ENCODE data around the gene KCNJ6. TPM values are rescaled to one million over a fixed set of nuclear protein-coding genes. Genes with fewer than 3 reads are reported as not detected.
"Not testable (repeated sequence)": the region's sequence is repeated elsewhere in the genome, so short reads cannot be mapped to it uniquely, and the experiment has no call there.

Gene KCNJ6
- total RNA-seq, 1 donor from 2014 or later: not detected

GRCh38 chr21:37762606-37763005 is 153.7 kb downstream of the KCNJ6 start:
- H3K9ac ChIP-seq: no peak overlapping the region
- H3K9me3 Mint-ChIP-seq: peaks cover 7% of the 10 kb centered on the region
- H3K36me3 ChIP-seq: no peaks in the 10 kb centered on the region
- peaks cover 2% of the 10 kb centered on the region for H3K27me3 Mint-ChIP-seq (ENCODE audit: insufficient read depth, low read depth)
- no peaks in the 10 kb centered on the region for H3K79me2 ChIP-seq (ENCODE audit: low read depth)
- TF ChIP-seq EZH2 (IDR thresholded peaks at IDR 0.05) (no peak), CTCF (IDR thresholded peaks at IDR 0.05) (no peak), EZH2phosphoT487 (IDR thresholded peaks at IDR 0.05) (no peak)
- no peaks in the 10 kb centered on the region for H3F3A ChIP-seq (ENCODE audit: low read depth)
- H3K27me3 ChIP-seq: no peaks in the 10 kb centered on the region
- H3K9me3 ChIP-seq (ENCODE audit: low read depth): no peaks in the 10 kb centered on the region
- no peak overlapping the region for H2AFZ ChIP-seq (replicated peaks)
- H3K27ac Mint-ChIP-seq: no peak overlapping the region
- no peak overlapping the region for H3K4me2 ChIP-seq
- no peaks in the 10 kb centered on the region for H3K4me1 ChIP-seq
- no peaks in the 10 kb centered on the region for H4K20me1 ChIP-seq (ENCODE audit: low read depth)
- H3K4me3 ChIP-seq: no peak overlapping the region
- no peak overlapping the region for H3K27ac ChIP-seq
- no peaks in the 10 kb centered on the region for H3K4me1 Mint-ChIP-seq
- H3K4me3 Mint-ChIP-seq: no peak overlapping the region
- no peaks in the 10 kb centered on the region for H3K36me3 Mint-ChIP-seq
- peak; percentile 7 for DNase-seq (ENCODE audit: low spot score)

- not testable (repeated sequence) for H3K27me3 ChIP-seq; H3K9me3 ChIP-seq (ENCODE audit: low read depth); H3F3A ChIP-seq (ENCODE audit: low read depth); H3K9ac ChIP-seq; H3K4me2 ChIP-seq; H3K4me1 ChIP-seq; H3K36me3 ChIP-seq; H3K4me3 Mint-ChIP-seq; H2AFZ ChIP-seq (replicated peaks); H3K4me3 ChIP-seq; H4K20me1 ChIP-seq (ENCODE audit: low read depth); H3K27ac ChIP-seq; H3K9me3 Mint-ChIP-seq; H3K36me3 Mint-ChIP-seq; H3K4me1 Mint-ChIP-seq; H3K79me2 ChIP-seq (ENCODE audit: low read depth); H3K27me3 Mint-ChIP-seq (ENCODE audit: insufficient read depth, low read depth); DNase-seq (ENCODE audit: low spot score); H3K27ac Mint-ChIP-seq
Observed at GRCh38 chr21:37761406-37761805, 154.9 kb downstream of the KCNJ6 start.

- Histone ChIP-seq H3K36me3 (no peaks in the 10 kb centered on the region), H3K27ac (no peak overlapping the region), H3K9ac (no peak overlapping the region), H3K4me2 (no peak overlapping the region), H3K4me1 (no peaks in the 10 kb centered on the region), H3K4me3 (no peak overlapping the region), H3F3A (ENCODE audit: low read depth) (no peaks in the 10 kb centered on the region), H3K27me3 (no peaks in the 10 kb centered on the region), H2AFZ (replicated peaks) (no peak overlapping the region), H3K9me3 (ENCODE audit: low read depth) (no peaks in the 10 kb centered on the region), H4K20me1 (ENCODE audit: low read depth) (no peaks in the 10 kb centered on the region), H3K79me2 (ENCODE audit: low read depth) (no peaks in the 10 kb centered on the region)
- Mint-ChIP-seq H3K36me3 (no peaks in the 10 kb centered on the region), H3K27me3 (ENCODE audit: insufficient read depth, low read depth) (peaks cover 2% of the 10 kb centered on the region), H3K9me3 (no peaks in the 10 kb centered on the region), H3K27ac (peak overlapping the region; percentile 64), H3K4me1 (peaks cover 3% of the 10 kb centered on the region), H3K4me3 (no peak overlapping the region)
- no peak for DNase-seq (ENCODE audit: low spot score)
- no peak for TF ChIP-seq EZH2 (IDR thresholded peaks at IDR 0.05)
- TF ChIP-seq EZH2phosphoT487 (IDR thresholded peaks at IDR 0.05): no peak
- TF ChIP-seq CTCF (IDR thresholded peaks at IDR 0.05): no peak
Observed at GRCh38 chr21:37759777-37760176, 156.5 kb downstream of the KCNJ6 start.

GRCh38 chr21:37758982-37759381 is 157.3 kb downstream of the KCNJ6 start:
- Histone ChIP-seq H3K9me3 (ENCODE audit: low read depth) (no peaks in the 10 kb centered on the region), H3K36me3 (no peaks in the 10 kb centered on the region), H2AFZ (replicated peaks) (no peak overlapping the region), H3K79me2 (ENCODE audit: low read depth) (no peaks in the 10 kb centered on the region), H3K9ac (no peak overlapping the region), H3F3A (ENCODE audit: low read depth) (no peaks in the 10 kb centered on the region), H3K4me3 (no peak overlapping the region), H3K4me1 (no peaks in the 10 kb centered on the region), H3K27me3 (no peaks in the 10 kb centered on the region), H3K27ac (no peak overlapping the region), H4K20me1 (ENCODE audit: low read depth) (no peaks in the 10 kb centered on the region), H3K4me2 (no peak overlapping the region)
- Mint-ChIP-seq H3K4me3 (no peak overlapping the region), H3K27ac (no peak overlapping the region), H3K9me3 (no peaks in the 10 kb centered on the region), H3K4me1 (peaks cover 3% of the 10 kb centered on the region), H3K27me3 (ENCODE audit: insufficient read depth, low read depth) (peaks cover 2% of the 10 kb centered on the region), H3K36me3 (no peaks in the 10 kb centered on the region)
- DNase-seq (ENCODE audit: low spot score): peak; percentile 70
- TF ChIP-seq EZH2 (IDR thresholded peaks at IDR 0.05): no peak
- TF ChIP-seq CTCF (IDR thresholded peaks at IDR 0.05): peak; percentile 66
